ENCODE measurements around the gene GJA10. TPM values are rescaled to one million over a fixed set of nuclear protein-coding genes. Genes with fewer than 3 reads are reported as not detected.

The GJA10 gene
- total RNA-seq, 1 experiment from 2014 or later = not detected

DNA sequence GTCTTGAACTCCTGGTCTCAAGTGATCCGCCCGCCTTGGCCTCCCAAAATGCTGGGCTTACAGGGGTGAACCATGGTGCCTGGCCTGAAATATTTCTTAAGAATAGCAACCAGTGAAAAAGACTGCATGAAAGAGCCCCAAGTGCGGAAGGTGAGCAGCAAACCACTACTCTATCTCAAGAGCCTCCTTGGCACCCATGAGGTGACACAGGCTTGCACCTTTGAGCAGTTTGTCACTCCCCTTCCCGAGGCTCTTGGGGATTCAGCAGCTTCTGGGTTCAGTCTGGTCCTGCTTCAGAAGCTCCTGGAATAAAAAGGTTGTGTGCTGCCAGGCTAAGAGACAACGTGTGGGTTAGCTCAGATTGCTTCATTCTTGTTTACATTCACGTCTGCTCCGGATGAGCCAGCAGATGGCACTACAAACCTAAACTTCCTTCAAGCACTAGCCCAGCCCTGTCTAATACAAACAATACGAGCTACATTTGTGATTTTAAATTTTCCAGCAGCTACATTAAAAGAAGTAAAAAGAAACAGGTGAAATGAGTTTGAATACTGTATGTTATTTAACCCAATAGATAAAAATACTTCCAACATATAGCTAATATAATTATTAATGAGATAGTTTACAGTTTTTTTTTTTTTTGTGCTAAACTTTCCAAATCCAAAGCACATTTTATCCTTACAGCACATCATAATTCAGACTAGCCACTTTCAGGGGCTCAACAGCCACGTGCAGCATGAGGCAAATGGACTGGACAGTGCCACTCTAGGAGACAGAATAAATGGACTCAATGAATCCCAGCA lies 46.2 kb downstream of the GJA10 start:
- DNase-seq (ENCODE audit: low read depth) = peak; percentile 52
- in situ Hi-C loops (cut with HindIII; ENCODE audit: low pct_unique_long_range_greater_than_20kb, low sequenced_read_pairs) = no loop called here

DNA sequence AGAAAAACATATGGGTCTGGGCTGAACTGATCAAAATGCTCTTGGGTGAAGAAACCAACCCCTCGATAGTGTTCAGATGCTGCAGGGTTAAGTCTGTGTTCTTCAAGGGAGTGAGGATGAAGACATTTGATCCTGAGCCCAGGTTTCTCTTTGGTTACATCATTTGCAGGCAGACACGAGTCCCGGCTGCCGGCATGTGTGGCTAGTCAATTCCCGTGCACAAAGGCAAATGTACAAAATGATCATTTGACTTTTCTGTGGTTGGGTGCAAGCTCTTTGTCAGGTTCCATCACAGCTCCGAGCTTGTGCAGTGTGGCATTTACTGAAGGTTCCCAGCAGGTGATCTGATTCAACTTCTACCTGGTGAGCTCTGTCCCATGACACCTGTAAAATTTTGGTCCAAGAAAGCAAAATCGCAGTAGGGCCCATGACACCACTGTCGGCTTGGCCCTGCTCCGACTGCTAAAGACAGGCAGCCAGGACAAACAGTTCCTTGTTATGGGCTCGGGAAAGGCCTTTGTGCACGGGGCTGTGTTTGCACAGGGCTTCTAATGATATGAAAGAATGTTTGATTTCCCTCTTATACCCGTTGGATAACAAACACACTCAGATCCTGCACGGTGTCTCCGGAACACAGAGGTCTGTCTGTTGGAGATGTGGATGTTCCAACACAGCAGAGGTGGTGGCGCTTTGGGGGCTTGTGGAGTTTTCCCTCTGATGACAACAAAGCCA lies 46.9 kb downstream of the GJA10 start:
- in situ Hi-C loops (cut with HindIII; ENCODE audit: low pct_unique_long_range_greater_than_20kb, low sequenced_read_pairs) = no loop called here
- DNase-seq (ENCODE audit: low read depth) = no peak

DNA sequence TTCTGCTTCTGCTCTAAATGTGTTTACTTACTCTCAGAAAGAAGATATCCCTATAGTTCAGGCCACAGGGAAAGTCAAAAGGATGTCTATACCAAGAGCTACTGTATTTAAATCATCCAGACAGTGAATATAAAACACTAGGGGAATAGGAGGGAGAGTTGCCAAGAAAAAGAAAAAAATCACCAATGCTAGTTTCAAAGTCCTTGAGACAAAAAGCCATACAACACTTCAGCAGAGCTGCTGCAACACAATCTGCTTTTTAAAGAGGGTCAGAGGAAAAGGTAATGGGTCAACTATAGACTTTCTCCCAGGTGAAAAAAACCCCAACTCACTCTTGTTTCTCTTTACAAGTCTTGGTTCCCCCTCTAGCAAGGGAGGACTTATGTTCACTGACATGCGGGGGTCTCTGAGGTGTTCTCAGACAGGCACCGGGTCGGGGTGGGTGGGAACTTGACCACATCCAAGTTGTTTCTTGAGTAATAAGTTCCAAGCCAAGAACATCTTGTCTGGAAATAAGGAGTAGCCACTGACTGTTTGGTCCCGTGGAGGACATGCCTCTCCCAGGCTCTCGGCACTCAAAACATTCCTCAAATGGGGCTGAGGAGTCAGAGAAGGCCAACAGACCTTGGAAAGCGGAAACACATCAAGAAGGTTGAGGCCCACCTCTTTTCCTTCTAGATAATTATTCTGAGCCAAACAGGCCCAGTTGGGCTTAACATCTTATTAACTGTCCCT lies 47.7 kb downstream of the GJA10 start:
- in situ Hi-C loops (cut with HindIII; ENCODE audit: low pct_unique_long_range_greater_than_20kb, low sequenced_read_pairs) = no loop called here
- DNase-seq (ENCODE audit: low read depth) = no peak

DNA sequence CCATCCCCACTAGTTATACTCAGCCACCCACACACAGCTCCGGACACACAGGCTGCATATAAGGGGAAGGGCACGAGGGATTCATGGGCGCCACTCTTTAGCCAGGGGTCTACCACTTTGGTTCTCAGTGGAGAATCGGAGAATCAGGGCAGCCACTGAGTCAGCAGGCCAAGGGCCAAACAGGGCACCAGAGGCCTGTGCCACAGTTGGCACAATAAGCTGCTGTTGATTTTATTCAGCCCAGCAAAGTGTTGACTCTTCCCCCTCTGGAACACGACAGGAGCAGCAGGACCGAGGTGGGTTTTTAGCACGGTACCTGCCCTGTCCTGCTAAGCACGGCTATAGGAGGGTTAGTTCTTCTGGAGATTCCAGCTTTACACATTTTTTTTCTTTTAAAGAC lies 48.3 kb downstream of the GJA10 start:
- DNase-seq (ENCODE audit: low read depth) = no peak
- in situ Hi-C loops (cut with HindIII; ENCODE audit: low pct_unique_long_range_greater_than_20kb, low sequenced_read_pairs) = no loop called here

DNA sequence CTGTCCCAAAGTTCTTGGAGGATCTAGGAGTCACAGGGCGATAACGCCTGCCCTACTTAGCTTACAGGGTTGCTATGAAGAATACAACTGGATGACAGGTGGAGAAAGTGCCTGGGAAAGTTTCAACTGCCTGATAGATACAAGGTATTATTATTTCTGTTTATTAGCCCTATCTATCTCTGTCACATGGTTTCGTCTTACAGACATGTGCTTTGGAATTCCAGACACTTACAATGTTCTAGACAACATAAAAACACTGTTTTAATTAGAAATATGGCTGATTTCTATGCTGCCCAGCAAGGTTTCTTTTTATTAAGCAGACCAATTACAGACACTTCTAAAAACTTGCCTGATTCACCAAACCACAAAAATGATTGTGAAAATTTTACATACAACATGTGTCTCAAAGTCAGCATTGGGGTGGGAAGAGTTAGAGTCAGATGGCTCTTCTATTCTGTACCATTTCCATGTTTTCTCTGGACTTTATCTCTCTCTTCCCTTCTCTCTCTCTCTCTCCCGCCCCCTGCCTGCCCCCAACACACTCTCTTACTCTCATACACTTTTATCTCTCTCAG lies 50.0 kb downstream of the GJA10 start:
- DNase-seq (ENCODE audit: low read depth) = no peak
- in situ Hi-C loops (cut with HindIII; ENCODE audit: low pct_unique_long_range_greater_than_20kb, low sequenced_read_pairs) = no loop called here

DNA sequence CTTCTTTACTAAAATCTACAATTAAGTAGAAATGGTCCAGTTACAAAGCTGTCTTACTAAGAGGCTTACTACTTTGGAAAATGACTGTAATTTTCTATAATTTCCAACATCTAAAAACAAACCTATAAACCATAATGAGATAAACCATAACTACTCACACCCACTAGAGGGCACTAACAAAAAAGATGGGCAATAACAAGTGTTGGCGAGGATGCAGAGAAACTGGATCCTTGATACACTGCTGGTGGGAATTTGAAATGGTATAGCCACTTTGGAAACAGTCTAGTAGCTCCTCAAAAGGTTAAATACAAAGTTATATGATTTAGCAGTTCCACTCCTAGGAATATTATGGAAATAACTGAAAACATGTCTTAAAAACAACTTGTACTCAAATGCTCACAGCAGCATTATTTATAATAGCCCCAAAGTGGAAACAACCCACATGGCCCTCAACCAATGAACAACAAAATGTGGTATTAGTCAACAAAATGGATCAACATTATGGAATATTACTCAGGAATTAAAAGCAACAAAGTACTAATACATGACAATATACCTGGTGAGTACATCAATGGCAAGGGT lies 50.6 kb downstream of the GJA10 start:
- no peak for DNase-seq (ENCODE audit: low read depth)
- in situ Hi-C loops (cut with HindIII; ENCODE audit: low pct_unique_long_range_greater_than_20kb, low sequenced_read_pairs) = no loop called here

Other genes with a start within 250 kb of the GJA10 start
- gene MDN1, start 74.7 kb upstream of the GJA10 start, total RNA-seq (2014; rRNA removed; shearing (Covaris generic); ENCODE audit: low replicate concordance) = 1.6 and 3.8 TPM in 2 replicates
- gene CASP8AP2, start 64.6 kb upstream of the GJA10 start, total RNA-seq (2014; rRNA removed; shearing (Covaris generic); ENCODE audit: low replicate concordance) = 9.7 and 11.3 TPM in 2 replicates